HG02588 (cell line): Measurements from ENCODE around the gene ICAM4.

ENCODE experiments used
- ATAC-seq: cut with Tn5 transposase; IDR thresholded peaks from one replicate; pipeline ENCODE4 v1.9.1; 2021; ENCODE audit warnings: mild to moderate bottlenecking, moderate library complexity; ENCODE audit not compliant: unreplicated experiment

The ICAM4 gene

GRCh38 chr19:10290357-10290875 is 3.7 kb downstream of the ICAM4 start:
- ATAC-seq, result no peak

- no peak for ATAC-seq
Observed at GRCh38 chr19:10290876-10291553, 4.3 kb downstream of the ICAM4 start.

- ATAC-seq, result no peak
Observed at GRCh38 chr19:10291554-10292205, 4.9 kb downstream of the ICAM4 start.

GRCh38 chr19:10292206-10292788 is 5.5 kb downstream of the ICAM4 start:
- peak; percentile 37 for ATAC-seq

GRCh38 chr19:10292789-10293636 is 6.3 kb downstream of the ICAM4 start:
- no peak for ATAC-seq

GRCh38 chr19:10293637-10294367 is 7.0 kb downstream of the ICAM4 start:
- ATAC-seq, result no peak

GRCh38 chr19:10294368-10294697 is 7.6 kb downstream of the ICAM4 start:
- no peak for ATAC-seq

GRCh38 chr19:10295305-10295846 is 8.6 kb downstream of the ICAM4 start:
- ATAC-seq, result no peak

GRCh38 chr19:10295847-10296591 is 9.3 kb downstream of the ICAM4 start:
- no peak for ATAC-seq

GRCh38 chr19:10299545-10300458 is 13.0 kb downstream of the ICAM4 start:
- no peak for ATAC-seq

GRCh38 chr19:10305139-10305806 is 18.5 kb downstream of the ICAM4 start:
- ATAC-seq, result no peak

GRCh38 chr19:10306327-10306726 is 19.6 kb downstream of the ICAM4 start:
- no peak for ATAC-seq

GRCh38 chr19:10309423-10309822 is 22.7 kb downstream of the ICAM4 start, which contains the start of gene ZGLP1:
Gene ZGLP1 (minus strand): TSS chr19:10309815.
- ATAC-seq, result no peak

- peak; percentile 61 for ATAC-seq
Observed at GRCh38 chr19:10315335-10316214, 28.8 kb downstream of the ICAM4 start, which contains the start of gene FDX2. Gene FDX2 (minus strand): TSS chr19:10316015. CDS start chr19:10315996, 19 bp downstream.

GRCh38 chr19:10316229-10317044 is 29.7 kb downstream of the ICAM4 start:
- no peak for ATAC-seq
